AG04449 (cell line): ENCODE results near the gene TTC33.

ENCODE experiments used
- CTCF ChIA-PET: fragments of 350-600 bp; formaldehyde crosslinking; extraction: SDS; loops from one replicate; lab custom pipeline; 2021; ENCODE audit warnings: antibody characterized with exemption; lab: Yijun Ruan, JAX
- POLR2A ChIA-PET: fragments of 400-600, 350-600 bp; formaldehyde crosslinking; extraction: SDS; loops from one replicate; lab custom pipeline; 2020; ENCODE audit warnings: antibody characterized with exemption, inconsistent platforms; lab: Yijun Ruan, JAX
- DNase-seq: peaks from one replicate; pipeline ENCODE4 v3.0.0-alpha.2; 2010; ENCODE audit warnings: low read depth, low spot score
- H3K4me3 ChIP-seq: 2 replicates; pipeline ENCODE4 v1.5.1; 2011; ENCODE audit warnings: low read depth, mild to moderate bottlenecking, control low read depth, low read length
- CTCF ChIP-seq: IDR thresholded peaks from one replicate; pipeline ENCODE4 v1.5.1; 2011; ENCODE audit warnings: mild to moderate bottlenecking, moderate library complexity, low read length, control low read depth, inconsistent platforms; ENCODE audit not compliant: insufficient read depth; ENCODE audit errors: missing control alignments

TTC33 gene

GRCh38 chr5:40557501-40557900, 198.3 kb downstream of the TTC33 start:
- H3K4me3 ChIP-seq, result no peak overlapping the region
- CTCF ChIA-PET, result no interaction called here
- no peak for DNase-seq
- POLR2A ChIA-PET, result no interaction called here
- TF ChIP-seq CTCF, result no peak

GRCh38 chr5:40556811-40557210, 198.9 kb downstream of the TTC33 start:
- CTCF ChIA-PET, result no interaction called here

GRCh38 chr5:40555886-40556285, 199.9 kb downstream of the TTC33 start:
- DNase-seq, result no peak
- H3K4me3 ChIP-seq, result no peak overlapping the region
- POLR2A ChIA-PET, result no interaction called here
- TF ChIP-seq CTCF, result no peak
- CTCF ChIA-PET, result no interaction called here

More at GRCh38 chr5:40556811-40557210, 198.9 kb downstream of the TTC33 start:
- H3K4me3 ChIP-seq, result no peak overlapping the region
- POLR2A ChIA-PET, result no interaction called here
- TF ChIP-seq CTCF, result no peak
- DNase-seq, result no peak

GRCh38 chr5:40554813-40555212, 200.9 kb downstream of the TTC33 start:
- ChIA-PET CTCF (no interaction called here), POLR2A (no interaction called here)
- DNase-seq, result no peak
- no peak for TF ChIP-seq CTCF
- H3K4me3 ChIP-seq, result no peak overlapping the region

- no peak for TF ChIP-seq CTCF
- ChIA-PET POLR2A (no interaction called here), CTCF (no interaction called here)
- H3K4me3 ChIP-seq, result no peak overlapping the region
- no peak for DNase-seq
Measured at GRCh38 chr5:40554054-40554453, 201.7 kb downstream of the TTC33 start.

- no peak for DNase-seq
- TF ChIP-seq CTCF, result no peak
- H3K4me3 ChIP-seq, result no peak overlapping the region
- ChIA-PET CTCF (interaction anchor here (0.9 to 1.0 kb wide), 2 partner anchors 16 to 123 kb away, joined by 3 read pairs; no protein-coding TSS in a partner anchor), POLR2A (no interaction called here)
Measured at GRCh38 chr5:40552981-40553380, 202.8 kb downstream of the TTC33 start.
